H1 (cell line): Measurements from ENCODE around the gene PIK3R1. TPM values are rescaled to one million over a fixed set of nuclear protein-coding genes. Genes with fewer than 3 reads are reported as not detected.

ENCODE experiments used
- polyA plus RNA-seq, 7 experiments: library from polyadenylated mRNA; depleted of rRNA in 3 of 7; stranded (reverse) in 5 of 7; unstranded in 2 of 7; fragments of >200 nt in 5 of 7; fragments of 200-250 nt in 2 of 7; gene quantifications; 1 replicate in 5 of 7; 2 replicates in 1 of 7; 4 replicates in 1 of 7; pipeline versions ENCODE4 v1.2.1 to v1.2.3, GENCODE V29; 2011 to 2013; ENCODE audit warnings: missing spikeins in 2 of 7, mixed read lengths in 2 of 7
- total RNA-seq: library from RNA; stranded (reverse); fragmentation: NEBNext Ultra II Directional; extraction: Animal tissue kit (Norgen Biotek cat#: 25700); gene quantifications from 2 replicates; pipeline ENCODE4 v1.2.1, GENCODE V29; 2021
- TF ChIP-seq, protein P1 (sequence below): fragments of 300-600 bp; sonication (generic); IDR thresholded peaks from 2 replicates; pipeline ENCODE4 v1.7.1; 2012; ENCODE audit warnings: low read length, moderate library complexity, mild to moderate bottlenecking, inconsistent platforms; ENCODE audit not compliant: insufficient replicate concordance

Gene PIK3R1
- total and polyA plus RNA-seq, 2 of the 8 experiments (the other 6 are each of a cell fraction or from before 2014, with no cell fraction given), result 2.3 to 13.7 TPM

DNA sequence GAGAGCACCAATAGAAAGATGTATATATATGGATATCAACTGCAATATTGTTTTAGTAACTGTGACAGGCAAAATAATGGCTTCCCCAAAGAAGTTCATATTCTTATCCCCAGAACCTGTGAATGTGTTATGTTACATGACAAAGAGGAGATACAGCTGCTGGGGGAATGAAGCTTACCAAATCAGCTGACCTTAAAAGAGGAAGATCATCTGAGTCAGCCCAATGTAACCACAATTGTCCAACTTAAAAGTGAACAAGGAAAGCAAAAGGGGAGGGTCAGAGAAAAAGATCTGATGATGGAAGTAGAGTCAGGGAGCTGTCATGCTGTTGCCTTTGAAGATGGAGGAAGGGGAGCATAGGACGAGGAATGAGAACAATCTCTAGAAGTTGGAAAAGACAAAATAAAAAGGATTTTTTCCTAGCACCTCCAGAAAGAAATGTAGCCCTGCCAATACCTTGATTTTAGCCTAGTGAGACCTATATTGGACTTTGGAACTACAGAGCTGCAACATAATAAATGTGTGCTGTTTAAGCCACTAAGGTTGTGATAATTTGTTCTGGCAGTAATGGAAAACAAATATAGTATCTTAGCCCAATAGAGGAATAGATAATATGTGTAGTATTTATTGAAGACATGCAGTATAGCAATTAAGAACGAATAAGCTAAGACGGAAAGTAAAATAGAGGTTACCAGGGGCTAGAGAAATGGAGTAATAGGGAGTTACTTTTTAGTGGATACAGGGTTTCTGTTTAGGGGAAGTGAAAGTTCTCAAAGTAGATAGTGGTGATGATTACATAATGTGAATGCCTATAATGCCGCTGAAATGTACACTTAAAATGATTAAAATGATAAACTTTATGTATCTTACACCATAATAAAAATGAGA, 115.9 kb downstream of the PIK3R1 start (continued):
- TF ChIP-seq, protein P1, sequence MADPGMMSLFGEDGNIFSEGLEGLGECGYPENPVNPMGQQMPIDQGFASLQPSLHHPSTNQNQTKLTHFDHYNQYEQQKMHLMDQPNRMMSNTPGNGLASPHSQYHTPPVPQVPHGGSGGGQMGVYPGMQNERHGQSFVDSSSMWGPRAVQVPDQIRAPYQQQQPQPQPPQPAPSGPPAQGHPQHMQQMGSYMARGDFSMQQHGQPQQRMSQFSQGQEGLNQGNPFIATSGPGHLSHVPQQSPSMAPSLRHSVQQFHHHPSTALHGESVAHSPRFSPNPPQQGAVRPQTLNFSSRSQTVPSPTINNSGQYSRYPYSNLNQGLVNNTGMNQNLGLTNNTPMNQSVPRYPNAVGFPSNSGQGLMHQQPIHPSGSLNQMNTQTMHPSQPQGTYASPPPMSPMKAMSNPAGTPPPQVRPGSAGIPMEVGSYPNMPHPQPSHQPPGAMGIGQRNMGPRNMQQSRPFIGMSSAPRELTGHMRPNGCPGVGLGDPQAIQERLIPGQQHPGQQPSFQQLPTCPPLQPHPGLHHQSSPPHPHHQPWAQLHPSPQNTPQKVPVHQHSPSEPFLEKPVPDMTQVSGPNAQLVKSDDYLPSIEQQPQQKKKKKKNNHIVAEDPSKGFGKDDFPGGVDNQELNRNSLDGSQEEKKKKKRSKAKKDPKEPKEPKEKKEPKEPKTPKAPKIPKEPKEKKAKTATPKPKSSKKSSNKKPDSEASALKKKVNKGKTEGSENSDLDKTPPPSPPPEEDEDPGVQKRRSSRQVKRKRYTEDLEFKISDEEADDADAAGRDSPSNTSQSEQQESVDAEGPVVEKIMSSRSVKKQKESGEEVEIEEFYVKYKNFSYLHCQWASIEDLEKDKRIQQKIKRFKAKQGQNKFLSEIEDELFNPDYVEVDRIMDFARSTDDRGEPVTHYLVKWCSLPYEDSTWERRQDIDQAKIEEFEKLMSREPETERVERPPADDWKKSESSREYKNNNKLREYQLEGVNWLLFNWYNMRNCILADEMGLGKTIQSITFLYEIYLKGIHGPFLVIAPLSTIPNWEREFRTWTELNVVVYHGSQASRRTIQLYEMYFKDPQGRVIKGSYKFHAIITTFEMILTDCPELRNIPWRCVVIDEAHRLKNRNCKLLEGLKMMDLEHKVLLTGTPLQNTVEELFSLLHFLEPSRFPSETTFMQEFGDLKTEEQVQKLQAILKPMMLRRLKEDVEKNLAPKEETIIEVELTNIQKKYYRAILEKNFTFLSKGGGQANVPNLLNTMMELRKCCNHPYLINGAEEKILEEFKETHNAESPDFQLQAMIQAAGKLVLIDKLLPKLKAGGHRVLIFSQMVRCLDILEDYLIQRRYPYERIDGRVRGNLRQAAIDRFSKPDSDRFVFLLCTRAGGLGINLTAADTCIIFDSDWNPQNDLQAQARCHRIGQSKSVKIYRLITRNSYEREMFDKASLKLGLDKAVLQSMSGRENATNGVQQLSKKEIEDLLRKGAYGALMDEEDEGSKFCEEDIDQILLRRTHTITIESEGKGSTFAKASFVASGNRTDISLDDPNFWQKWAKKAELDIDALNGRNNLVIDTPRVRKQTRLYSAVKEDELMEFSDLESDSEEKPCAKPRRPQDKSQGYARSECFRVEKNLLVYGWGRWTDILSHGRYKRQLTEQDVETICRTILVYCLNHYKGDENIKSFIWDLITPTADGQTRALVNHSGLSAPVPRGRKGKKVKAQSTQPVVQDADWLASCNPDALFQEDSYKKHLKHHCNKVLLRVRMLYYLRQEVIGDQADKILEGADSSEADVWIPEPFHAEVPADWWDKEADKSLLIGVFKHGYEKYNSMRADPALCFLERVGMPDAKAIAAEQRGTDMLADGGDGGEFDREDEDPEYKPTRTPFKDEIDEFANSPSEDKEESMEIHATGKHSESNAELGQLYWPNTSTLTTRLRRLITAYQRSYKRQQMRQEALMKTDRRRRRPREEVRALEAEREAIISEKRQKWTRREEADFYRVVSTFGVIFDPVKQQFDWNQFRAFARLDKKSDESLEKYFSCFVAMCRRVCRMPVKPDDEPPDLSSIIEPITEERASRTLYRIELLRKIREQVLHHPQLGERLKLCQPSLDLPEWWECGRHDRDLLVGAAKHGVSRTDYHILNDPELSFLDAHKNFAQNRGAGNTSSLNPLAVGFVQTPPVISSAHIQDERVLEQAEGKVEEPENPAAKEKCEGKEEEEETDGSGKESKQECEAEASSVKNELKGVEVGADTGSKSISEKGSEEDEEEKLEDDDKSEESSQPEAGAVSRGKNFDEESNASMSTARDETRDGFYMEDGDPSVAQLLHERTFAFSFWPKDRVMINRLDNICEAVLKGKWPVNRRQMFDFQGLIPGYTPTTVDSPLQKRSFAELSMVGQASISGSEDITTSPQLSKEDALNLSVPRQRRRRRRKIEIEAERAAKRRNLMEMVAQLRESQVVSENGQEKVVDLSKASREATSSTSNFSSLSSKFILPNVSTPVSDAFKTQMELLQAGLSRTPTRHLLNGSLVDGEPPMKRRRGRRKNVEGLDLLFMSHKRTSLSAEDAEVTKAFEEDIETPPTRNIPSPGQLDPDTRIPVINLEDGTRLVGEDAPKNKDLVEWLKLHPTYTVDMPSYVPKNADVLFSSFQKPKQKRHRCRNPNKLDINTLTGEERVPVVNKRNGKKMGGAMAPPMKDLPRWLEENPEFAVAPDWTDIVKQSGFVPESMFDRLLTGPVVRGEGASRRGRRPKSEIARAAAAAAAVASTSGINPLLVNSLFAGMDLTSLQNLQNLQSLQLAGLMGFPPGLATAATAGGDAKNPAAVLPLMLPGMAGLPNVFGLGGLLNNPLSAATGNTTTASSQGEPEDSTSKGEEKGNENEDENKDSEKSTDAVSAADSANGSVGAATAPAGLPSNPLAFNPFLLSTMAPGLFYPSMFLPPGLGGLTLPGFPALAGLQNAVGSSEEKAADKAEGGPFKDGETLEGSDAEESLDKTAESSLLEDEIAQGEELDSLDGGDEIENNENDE, result no peak
- TF ChIP-seq, all 59 proteins: peak for 0
